ENCODE measurements around the gene TCTN2. TPM values are rescaled to one million over a fixed set of nuclear protein-coding genes. Genes with fewer than 3 reads are reported as not detected.

Gene TCTN2
- total and polyA plus RNA-seq, 3 experiments from 2014 or later, result 1.5 to 5.7 (median 5.5) TPM

DNA sequence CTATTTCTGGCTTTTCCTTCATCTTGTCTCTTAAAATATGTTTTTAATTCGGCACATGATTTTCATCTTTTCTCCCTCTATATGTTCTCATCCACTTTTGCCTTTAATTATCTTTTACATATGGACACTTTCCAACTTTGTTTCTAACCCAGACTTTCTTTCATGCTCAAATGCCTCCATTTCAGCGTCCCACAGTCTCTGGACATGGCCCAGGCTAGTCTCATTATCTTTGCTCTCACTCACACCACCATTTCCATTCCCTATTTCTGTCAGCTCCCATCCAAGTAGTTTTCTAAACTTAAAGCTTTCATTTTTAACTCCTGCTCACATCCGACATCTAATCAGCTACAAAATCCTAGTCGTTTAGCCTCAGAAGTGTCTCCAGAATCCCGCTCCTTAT lies 22.5 kb upstream of the TCTN2 start:
- no peak overlapping the region for H3K4me3 ChIP-seq (ENCODE audit: low read length)
- Mint-ChIP-seq H3K9me3 (no peaks in the 10 kb centered on the region), H3K4me3 (no peak overlapping the region), H3K4me1 (peaks cover 0 to 4% (median 1%) of the 10 kb centered on the region in 3 donors), H3K27me3 (no peaks in the 10 kb centered on the region), H3K27ac (peak overlapping the region in 1 of 8 donors; percentile 67), H3K36me3 (peaks cover 8 to 65% (median 24%) of the 10 kb centered on the region in 3 donors)
- POLR2A ChIA-PET, result no interaction called here
- H3K4me1 ChIP-seq (ENCODE audit: insufficient read depth, low read length), result no peaks in the 10 kb centered on the region
- DNase-seq, result no peak
- peaks cover 11% of the 10 kb centered on the region for H3K36me3 ChIP-seq (ENCODE audit: insufficient read depth, low read length)
- no peak overlapping the region for H3K27ac ChIP-seq (ENCODE audit: low read depth, low read length)
- H3K27me3 ChIP-seq (ENCODE audit: insufficient read depth, low read length, poor library complexity, severe bottlenecking), result no peaks in the 10 kb centered on the region
- CTCF ChIA-PET, result no interaction called here
- no peaks in the 10 kb centered on the region for H3K9me3 ChIP-seq (ENCODE audit: low read length)

DNA sequence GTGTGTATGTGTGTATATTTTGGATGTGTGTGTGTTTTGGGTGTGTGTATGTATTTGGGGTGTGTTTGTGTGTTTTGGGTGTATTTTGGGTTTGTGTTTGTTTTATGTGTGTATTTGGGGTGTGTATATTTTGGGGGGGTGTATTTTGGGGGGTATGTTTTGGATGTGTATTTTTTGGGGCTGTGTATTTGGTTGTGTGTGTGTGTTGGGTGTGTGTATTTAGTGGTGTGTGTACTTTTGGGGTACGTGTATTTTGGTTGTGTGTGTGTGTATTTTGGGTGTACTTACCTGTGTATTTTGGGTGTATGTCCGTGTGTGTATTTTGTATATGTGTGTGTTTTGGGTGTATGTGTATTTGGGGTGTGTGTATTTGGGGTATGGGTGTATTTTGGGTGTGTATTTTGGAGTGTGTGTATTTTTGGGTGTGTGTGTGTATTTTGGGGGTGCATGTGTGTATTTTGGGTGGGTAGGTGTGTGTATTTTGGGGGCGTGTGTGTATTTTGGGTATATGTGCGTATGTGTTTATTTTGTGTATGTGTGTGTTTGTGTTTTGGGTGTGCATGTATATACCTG lies 16.7 kb upstream of the TCTN2 start:
- ChIA-PET POLR2A (no interaction called here), CTCF (no interaction called here)
- Histone ChIP-seq H3K4me3 (ENCODE audit: low read length) (no peak overlapping the region), H3K27ac (ENCODE audit: low read depth, low read length) (no peak overlapping the region), H3K36me3 (ENCODE audit: insufficient read depth, low read length) (peaks cover 13% of the 10 kb centered on the region), H3K9me3 (ENCODE audit: low read length) (no peaks in the 10 kb centered on the region), H3K4me1 (ENCODE audit: insufficient read depth, low read length) (no peaks in the 10 kb centered on the region), H3K27me3 (ENCODE audit: insufficient read depth, low read length, poor library complexity, severe bottlenecking) (no peaks in the 10 kb centered on the region)
- Mint-ChIP-seq H3K27me3 (no peaks in the 10 kb centered on the region), H3K9me3 (no peaks in the 10 kb centered on the region), H3K4me1 (peaks cover 0 to 2% (median 0%) of the 10 kb centered on the region in 3 donors), H3K27ac (peak overlapping the region in 1 of 8 donors; percentile 22), H3K4me3 (no peak overlapping the region), H3K36me3 (peaks cover 9 to 73% (median 23%) of the 10 kb centered on the region in 3 donors)
- no peak for DNase-seq

DNA sequence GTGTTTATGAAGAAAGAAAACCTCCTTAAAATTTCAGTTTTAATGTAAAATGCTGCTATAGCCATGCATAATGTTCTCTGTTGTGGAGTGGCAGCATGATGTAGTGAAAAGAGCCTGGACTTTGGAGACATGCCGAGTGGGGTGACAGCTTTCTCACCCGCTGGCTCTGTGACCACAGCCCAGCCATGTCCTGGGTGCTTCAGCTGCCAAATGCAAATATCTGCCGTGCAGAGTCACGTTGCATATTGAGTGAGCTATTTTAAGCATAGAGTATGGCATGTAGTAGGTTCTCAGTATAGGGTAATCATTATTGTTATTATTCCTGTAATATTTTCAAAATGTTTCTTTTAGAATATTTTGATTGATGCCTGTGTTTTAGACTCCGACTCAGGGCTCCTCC lies 15.5 kb upstream of the TCTN2 start:
- no peak overlapping the region for H3K4me3 Mint-ChIP-seq

DNA sequence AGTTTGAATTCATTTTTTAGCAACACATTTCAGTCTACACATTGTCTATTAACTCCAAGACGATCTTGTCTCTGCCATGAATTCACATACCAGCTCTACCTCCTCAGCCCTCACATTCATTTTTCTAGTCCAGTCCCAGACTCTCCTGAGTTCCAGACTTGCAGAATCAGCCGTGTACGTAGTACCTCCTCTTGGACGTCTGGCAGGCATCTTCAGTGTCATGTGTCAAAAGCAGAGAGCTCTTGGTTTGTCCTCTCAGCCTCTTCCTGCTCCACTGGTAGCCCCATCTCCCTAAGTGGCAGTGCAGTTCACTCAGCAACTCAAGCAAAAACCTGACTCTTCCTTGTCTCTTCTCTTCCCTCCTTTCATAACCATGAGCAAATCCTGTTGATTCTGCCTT lies 14.5 kb upstream of the TCTN2 start:
- Histone ChIP-seq H3K4me3 (ENCODE audit: low read length) (no peak overlapping the region), H3K27ac (ENCODE audit: low read depth, low read length) (no peak overlapping the region), H3K4me1 (ENCODE audit: insufficient read depth, low read length) (no peaks in the 10 kb centered on the region), H3K36me3 (ENCODE audit: insufficient read depth, low read length) (peaks cover 15% of the 10 kb centered on the region), H3K27me3 (ENCODE audit: insufficient read depth, low read length, poor library complexity, severe bottlenecking) (no peaks in the 10 kb centered on the region), H3K9me3 (ENCODE audit: low read length) (no peaks in the 10 kb centered on the region)
- Mint-ChIP-seq H3K27ac (peak overlapping the region in 1 of 8 donors; percentile 44), H3K9me3 (no peaks in the 10 kb centered on the region), H3K36me3 (peaks cover 9 to 70% (median 21%) of the 10 kb centered on the region in 3 donors), H3K27me3 (no peaks in the 10 kb centered on the region), H3K4me3 (no peak overlapping the region), H3K4me1 (peaks cover 2 to 8% (median 5%) of the 10 kb centered on the region in 3 donors)
- CTCF ChIA-PET, result interaction anchor here (1.6 kb wide), 1 partner anchor 12 kb away, joined by 4 read pairs; no protein-coding TSS in a partner anchor
- POLR2A ChIA-PET, result no interaction called here
- DNase-seq, result no peak

More for the DNA sequence above, 15.5 kb upstream of the TCTN2 start:
- Histone ChIP-seq H3K27me3 (ENCODE audit: insufficient read depth, low read length, poor library complexity, severe bottlenecking) (no peaks in the 10 kb centered on the region), H3K9me3 (ENCODE audit: low read length) (no peaks in the 10 kb centered on the region), H3K4me1 (ENCODE audit: insufficient read depth, low read length) (no peaks in the 10 kb centered on the region), H3K4me3 (ENCODE audit: low read length) (no peak overlapping the region), H3K27ac (ENCODE audit: low read depth, low read length) (no peak overlapping the region), H3K36me3 (ENCODE audit: insufficient read depth, low read length) (peaks cover 15% of the 10 kb centered on the region)
- no peak for DNase-seq
- POLR2A ChIA-PET, result no interaction called here
- Mint-ChIP-seq H3K27ac (no peak overlapping the region), H3K27me3 (no peaks in the 10 kb centered on the region), H3K36me3 (peaks cover 9 to 74% (median 24%) of the 10 kb centered on the region in 3 donors), H3K4me1 (peaks cover 2 to 8% (median 5%) of the 10 kb centered on the region in 3 donors), H3K9me3 (no peaks in the 10 kb centered on the region)
- CTCF ChIA-PET, result interaction anchor here (1.6 kb wide), 1 partner anchor 11 kb away, joined by 4 read pairs; no protein-coding TSS in a partner anchor

DNA sequence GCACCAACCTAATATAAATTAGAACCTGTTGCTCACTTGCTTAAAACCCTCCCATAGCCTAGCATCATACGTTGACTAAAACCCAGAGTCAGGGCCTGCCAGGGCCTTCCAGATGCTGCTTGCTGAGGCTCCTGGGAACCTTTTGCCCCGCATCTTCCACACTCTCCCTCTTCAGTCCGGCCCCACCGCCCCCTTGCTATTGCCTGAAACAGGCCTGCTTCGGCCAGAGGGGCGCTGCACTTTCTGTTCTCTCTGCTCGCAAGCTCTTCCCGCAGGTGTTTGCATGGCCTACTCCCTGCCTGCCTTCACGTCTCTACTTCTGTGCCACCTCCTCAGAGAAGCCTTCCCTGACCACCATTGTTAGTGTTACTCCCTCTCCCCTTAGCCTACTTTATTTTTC lies 13.7 kb upstream of the TCTN2 start:
- CTCF ChIA-PET, result no interaction called here
- H3K36me3 Mint-ChIP-seq, result peaks cover 5 to 65% (median 18%) of the 10 kb centered on the region in 3 donors

DNA sequence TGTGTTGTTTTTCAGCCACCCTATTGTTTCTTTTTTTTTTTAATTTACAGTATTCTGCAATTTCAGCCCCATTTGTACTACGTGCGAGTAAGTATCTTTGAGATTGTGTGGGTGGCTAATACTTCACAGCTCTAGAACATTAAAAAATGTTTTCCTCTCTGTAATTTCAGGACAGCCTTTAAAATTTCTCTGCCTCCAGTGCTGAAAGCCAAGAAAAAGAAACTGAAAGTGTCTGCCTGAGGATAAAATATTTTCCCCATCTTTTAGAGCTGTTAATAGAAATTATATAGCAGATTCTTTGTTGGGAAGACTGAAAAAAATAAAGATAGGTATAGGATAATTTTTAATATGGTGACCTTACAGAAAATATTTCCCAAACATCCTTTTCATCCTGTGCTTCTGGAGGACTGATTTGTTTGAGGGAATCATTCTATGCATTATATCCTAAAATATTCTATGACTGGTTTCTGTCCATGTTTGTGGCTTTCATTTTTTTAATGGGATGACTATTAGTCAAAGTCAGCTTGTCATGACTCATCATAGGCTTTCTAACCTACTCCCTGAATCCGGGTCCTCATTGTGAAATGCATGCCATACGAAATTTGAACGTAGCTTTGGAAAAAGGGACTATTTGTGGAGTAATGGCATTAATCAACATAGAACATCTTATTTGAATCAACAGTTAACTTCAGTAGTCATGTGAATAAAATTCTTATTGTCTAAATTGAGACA lies 10.8 kb upstream of the TCTN2 start:
- POLR2A ChIA-PET, result no interaction called here
- CTCF ChIA-PET, result no interaction called here
- peaks cover 5 to 47% (median 14%) of the 10 kb centered on the region in 3 donors for H3K36me3 Mint-ChIP-seq

More for the DNA sequence above, 13.7 kb upstream of the TCTN2 start:
- Histone ChIP-seq H3K4me1 (ENCODE audit: insufficient read depth, low read length) (no peaks in the 10 kb centered on the region), H3K27me3 (ENCODE audit: insufficient read depth, low read length, poor library complexity, severe bottlenecking) (no peaks in the 10 kb centered on the region), H3K27ac (ENCODE audit: low read depth, low read length) (no peak overlapping the region), H3K36me3 (ENCODE audit: insufficient read depth, low read length) (peaks cover 15% of the 10 kb centered on the region), H3K9me3 (ENCODE audit: low read length) (no peaks in the 10 kb centered on the region), H3K4me3 (ENCODE audit: low read length) (no peak overlapping the region)
- POLR2A ChIA-PET, result no interaction called here
- Mint-ChIP-seq H3K27me3 (no peaks in the 10 kb centered on the region), H3K27ac (peak overlapping the region in 2 of 8 donors; percentile 3 to 78), H3K4me1 (peaks cover 2 to 8% (median 5%) of the 10 kb centered on the region in 3 donors), H3K4me3 (no peak overlapping the region), H3K9me3 (no peaks in the 10 kb centered on the region)
- DNase-seq, result no peak

DNA sequence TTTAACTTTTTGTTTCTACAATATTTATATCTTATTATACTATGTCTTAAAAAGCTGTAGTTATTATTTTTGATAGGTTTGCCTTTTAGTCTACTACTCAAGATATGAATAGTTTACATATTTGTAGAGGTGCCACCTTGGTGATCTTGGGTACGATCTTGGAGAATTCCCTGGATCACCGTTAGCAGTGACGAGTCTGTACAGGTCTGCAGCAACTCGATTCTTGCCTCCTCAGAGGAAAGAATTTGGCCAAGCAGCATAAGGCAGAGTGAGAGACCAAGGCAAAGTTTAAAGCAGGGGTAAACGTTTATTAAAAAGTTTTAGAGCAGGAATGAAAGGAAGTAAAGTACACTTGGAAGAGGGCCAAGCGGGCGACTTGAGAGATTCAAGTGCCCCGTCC lies 3.1 kb upstream of the TCTN2 start:
- no peaks in the 10 kb centered on the region for H3K27me3 Mint-ChIP-seq
- no peaks in the 10 kb centered on the region for H3K9me3 ChIP-seq (ENCODE audit: low read length)
- DNase-seq, result no peak
- peak overlapping the region in 2 of 8 donors; percentile 45 to 52 for H3K27ac Mint-ChIP-seq
- no peak overlapping the region for H3K27ac ChIP-seq (ENCODE audit: low read depth, low read length)
- H3K27me3 ChIP-seq (ENCODE audit: insufficient read depth, low read length, poor library complexity, severe bottlenecking), result no peaks in the 10 kb centered on the region
- H3K36me3 Mint-ChIP-seq, result peaks cover 0 to 4% (median 1%) of the 10 kb centered on the region in 3 donors
- H3K4me1 ChIP-seq (ENCODE audit: insufficient read depth, low read length), result peaks cover 10% of the 10 kb centered on the region
- POLR2A ChIA-PET, result no interaction called here
- no peaks in the 10 kb centered on the region for H3K9me3 Mint-ChIP-seq
- no peak overlapping the region for H3K4me3 Mint-ChIP-seq
- H3K36me3 ChIP-seq (ENCODE audit: insufficient read depth, low read length), result no peaks in the 10 kb centered on the region
- no peak overlapping the region for H3K4me3 ChIP-seq (ENCODE audit: low read length)
- peaks cover 13 to 17% (median 17%) of the 10 kb centered on the region in 3 donors for H3K4me1 Mint-ChIP-seq
- CTCF ChIA-PET, result no interaction called here

More for the DNA sequence above, 10.8 kb upstream of the TCTN2 start:
- Mint-ChIP-seq H3K4me3 (peak overlapping the region in 1 of 7 donors; percentile 34), H3K9me3 (no peaks in the 10 kb centered on the region), H3K27me3 (no peaks in the 10 kb centered on the region), H3K27ac (peak overlapping the region; percentile 42 to 77 (median 70)), H3K4me1 (peaks cover 0 to 8% (median 5%) of the 10 kb centered on the region in 3 donors)
- H3K4me3 ChIP-seq (ENCODE audit: low read length), result no peak overlapping the region
- H3K36me3 ChIP-seq (ENCODE audit: insufficient read depth, low read length), result peaks cover 15% of the 10 kb centered on the region
- no peak overlapping the region for H3K27ac ChIP-seq (ENCODE audit: low read depth, low read length)
- no peaks in the 10 kb centered on the region for H3K27me3 ChIP-seq (ENCODE audit: insufficient read depth, low read length, poor library complexity, severe bottlenecking)
- no peak for DNase-seq
- H3K4me1 ChIP-seq (ENCODE audit: insufficient read depth, low read length), result no peaks in the 10 kb centered on the region
- no peaks in the 10 kb centered on the region for H3K9me3 ChIP-seq (ENCODE audit: low read length)

DNA sequence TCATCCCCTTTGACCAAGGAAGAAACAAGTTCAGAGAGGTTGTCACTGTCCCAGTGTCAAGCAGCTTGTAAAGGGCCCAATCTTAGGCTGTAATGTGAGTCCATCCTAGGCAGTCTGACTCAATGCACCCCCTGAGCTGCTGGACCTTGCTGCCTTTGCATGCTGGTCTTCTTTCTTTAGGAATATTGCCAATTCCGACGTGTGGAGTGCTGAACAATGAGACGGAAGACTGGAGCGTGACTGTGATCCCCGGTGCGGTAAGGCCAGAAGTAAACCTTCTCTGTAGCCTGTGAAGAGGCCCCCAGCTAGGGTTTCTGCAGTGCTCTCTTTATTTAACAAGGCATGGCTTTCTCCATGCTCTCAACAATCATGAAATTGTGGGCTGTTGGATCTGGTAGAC lies 963 bp downstream of the TCTN2 start:
- Histone ChIP-seq H3K27me3 (ENCODE audit: insufficient read depth, low read length, poor library complexity, severe bottlenecking) (no peaks in the 10 kb centered on the region), H3K27ac (ENCODE audit: low read depth, low read length) (no peak overlapping the region), H3K36me3 (ENCODE audit: insufficient read depth, low read length) (no peaks in the 10 kb centered on the region), H3K9me3 (ENCODE audit: low read length) (no peaks in the 10 kb centered on the region), H3K4me1 (ENCODE audit: insufficient read depth, low read length) (peaks cover 10% of the 10 kb centered on the region), H3K4me3 (ENCODE audit: low read length) (peak overlapping the region; percentile 90)
- no peaks in the 10 kb centered on the region for H3K27me3 Mint-ChIP-seq
- DNase-seq, result no peak
- POLR2A ChIA-PET, result interaction anchor here (0.9 kb wide), 1 partner anchor 13 kb away, joined by 3 read pairs; no protein-coding TSS in a partner anchor
- H3K36me3 Mint-ChIP-seq, result peaks cover 0 to 23% (median 1%) of the 10 kb centered on the region in 3 donors
- peaks cover 17 to 23% (median 19%) of the 10 kb centered on the region in 3 donors for H3K4me1 Mint-ChIP-seq
- peak overlapping the region in 5 of 8 donors; percentile 23 to 84 (median 57) for H3K27ac Mint-ChIP-seq
- H3K4me3 Mint-ChIP-seq, result peak overlapping the region; percentile 87 to 95 (median 89)
- CTCF ChIA-PET, result interaction anchor here (0.9 kb wide), 1 partner anchor 10 kb away, joined by 4 read pairs; no protein-coding TSS in a partner anchor
- H3K9me3 Mint-ChIP-seq, result no peaks in the 10 kb centered on the region
